A673 (cell line): ENCODE data around the gene IMMP2L. TPM values are rescaled to one million over a fixed set of nuclear protein-coding genes. Genes with fewer than 3 reads are reported as not detected.

Source experiments
- BruUV-seq: library from RNA; stranded (reverse); fragments of 400-500 nt; replicated peaks from 2 replicates; lab custom pipeline; 2021; lab: Mats Ljungman, UMichigan
- CTCF ChIA-PET: fragments of 300-600 bp; sonication (Branson Sonifier 250); formaldehyde crosslinking; loops from one replicate; lab custom pipeline; 2022; ENCODE audit warnings: antibody characterized with exemption; lab: Charles Lee
- POLR2A ChIA-PET: fragments of 300-600 bp; sonication (Branson Sonifier 250); formaldehyde crosslinking; loops from one replicate; lab custom pipeline; 2022; ENCODE audit warnings: antibody characterized with exemption; ENCODE audit not compliant: low non-redundant PET; lab: Charles Lee
- DNase-seq: peaks from one replicate; pipeline ENCODE4 v3.0.0-alpha.2; 2015; ENCODE audit warnings: low spot score
- H3K27ac ChIP-seq: fragments of 200-600 bp; sonication (generic); 2 replicates; pipeline ENCODE4 v1.5.1; 2016; ENCODE audit warnings: mixed run types, low read depth, mild to moderate bottlenecking, mixed read lengths, antibody characterized with exemption, low read length; ENCODE audit not compliant: poor library complexity, severe bottlenecking
- H3K27me3 ChIP-seq: fragments of 200-600 bp; sonication (generic); replicated peaks from 2 replicates; pipeline ENCODE4 v1.6.1; 2017; ENCODE audit warnings: mixed run types, low read depth, mild to moderate bottlenecking, mixed read lengths, antibody characterized with exemption, low read length; ENCODE audit not compliant: insufficient read depth, poor library complexity
- H3K36me3 ChIP-seq: fragments of 200-600 bp; sonication (generic); 2 replicates; pipeline ENCODE4 v1.6.1; 2016; ENCODE audit warnings: mixed run types, mild to moderate bottlenecking, mixed read lengths, antibody characterized with exemption, low read length; ENCODE audit not compliant: insufficient read depth, poor library complexity, severe bottlenecking
- H3K4me1 ChIP-seq: fragments of 200-600 bp; sonication (generic); 2 replicates; pipeline ENCODE4 v1.6.1; 2017; ENCODE audit warnings: mixed run types, mild to moderate bottlenecking, mixed read lengths, antibody characterized with exemption, low read length; ENCODE audit not compliant: insufficient read depth, poor library complexity, severe bottlenecking
- H3K4me3 ChIP-seq: fragments of 200-600 bp; sonication (generic); 2 replicates; pipeline ENCODE4 v1.5.1; 2016; ENCODE audit warnings: low read depth, mixed run types, mild to moderate bottlenecking, mixed read lengths, low read length; ENCODE audit not compliant: poor library complexity, severe bottlenecking
- H3K9me3 ChIP-seq: fragments of 200-600 bp; sonication (generic); 2 replicates; pipeline ENCODE4 v1.6.1; 2016; ENCODE audit warnings: mixed run types, low read depth, mild to moderate bottlenecking, mixed read lengths, antibody characterized with exemption, low read length; ENCODE audit not compliant: poor library complexity, severe bottlenecking
- EZH2 ChIP-seq: fragments of 200-600 bp; sonication (generic); IDR thresholded peaks from 2 replicates; pipeline ENCODE4 v1.6.1; 2017; ENCODE audit warnings: borderline replicate concordance, low read depth, mild to moderate bottlenecking, mixed read lengths, antibody characterized with exemption, low read length; ENCODE audit not compliant: poor library complexity, severe bottlenecking
- intact Hi-C: fragments of 100-400 bp; cut with micrococcal nuclease; formaldehyde crosslinking; loops from one replicate; pipeline ENCODE4 v1.10.0; 2022; ENCODE audit not compliant: unreplicated experiment
- total RNA-seq: library from RNA; stranded (reverse); gene quantifications from 2 replicates; pipeline ENCODE4 v1.2.3, GENCODE V29; 2021
- TF ChIP-seq, protein P1 (sequence below): fragments of 300-800, 200-600 bp; sonication (generic); conservative IDR thresholded peaks from 2 replicates; pipeline ENCODE4 v1.5.1; 2017; ENCODE audit warnings: low read depth, mild to moderate bottlenecking, antibody characterized with exemption, low read length, moderate library complexity, mixed read lengths

The IMMP2L gene
- total RNA-seq, 1 experiment from 2014 or later, result 10.0 TPM

DNA sequence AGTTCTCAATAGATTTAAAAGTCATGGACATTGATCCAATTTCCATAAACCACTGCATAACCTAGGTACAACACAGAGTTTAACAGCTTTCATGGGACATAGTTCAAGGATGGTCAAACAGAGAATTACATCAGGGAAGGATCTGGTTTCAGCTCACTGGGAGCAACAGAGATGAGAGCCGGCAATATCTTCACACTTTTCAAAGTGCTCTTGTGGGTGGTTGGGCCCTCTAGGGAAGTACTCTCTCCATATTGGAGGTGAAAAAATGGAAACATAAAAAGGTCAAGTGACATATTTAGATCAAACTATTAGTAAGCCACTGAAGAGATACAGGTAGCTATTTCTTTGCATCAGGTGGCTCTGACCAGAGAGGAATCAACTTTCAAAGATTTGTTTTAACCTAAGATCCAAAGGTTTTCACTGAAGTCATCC is 533.1 kb downstream of the IMMP2L start:
- H3K27me3 ChIP-seq, result no peaks in the 10 kb centered on the region
- no peaks in the 10 kb centered on the region for H3K9me3 ChIP-seq
- peaks cover 40% of the 10 kb centered on the region for H3K4me1 ChIP-seq
- intact Hi-C loops, result no loop called here
- no peaks in the 10 kb centered on the region for H3K36me3 ChIP-seq
- ChIA-PET POLR2A (no interaction called here), CTCF (no interaction called here)
- TF ChIP-seq, protein P1, sequence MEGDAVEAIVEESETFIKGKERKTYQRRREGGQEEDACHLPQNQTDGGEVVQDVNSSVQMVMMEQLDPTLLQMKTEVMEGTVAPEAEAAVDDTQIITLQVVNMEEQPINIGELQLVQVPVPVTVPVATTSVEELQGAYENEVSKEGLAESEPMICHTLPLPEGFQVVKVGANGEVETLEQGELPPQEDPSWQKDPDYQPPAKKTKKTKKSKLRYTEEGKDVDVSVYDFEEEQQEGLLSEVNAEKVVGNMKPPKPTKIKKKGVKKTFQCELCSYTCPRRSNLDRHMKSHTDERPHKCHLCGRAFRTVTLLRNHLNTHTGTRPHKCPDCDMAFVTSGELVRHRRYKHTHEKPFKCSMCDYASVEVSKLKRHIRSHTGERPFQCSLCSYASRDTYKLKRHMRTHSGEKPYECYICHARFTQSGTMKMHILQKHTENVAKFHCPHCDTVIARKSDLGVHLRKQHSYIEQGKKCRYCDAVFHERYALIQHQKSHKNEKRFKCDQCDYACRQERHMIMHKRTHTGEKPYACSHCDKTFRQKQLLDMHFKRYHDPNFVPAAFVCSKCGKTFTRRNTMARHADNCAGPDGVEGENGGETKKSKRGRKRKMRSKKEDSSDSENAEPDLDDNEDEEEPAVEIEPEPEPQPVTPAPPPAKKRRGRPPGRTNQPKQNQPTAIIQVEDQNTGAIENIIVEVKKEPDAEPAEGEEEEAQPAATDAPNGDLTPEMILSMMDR, result no peak
- no peak for TF ChIP-seq EZH2
- no peak overlapping the region for H3K4me3 ChIP-seq
- no peak for DNase-seq
- no peak overlapping the region for H3K27ac ChIP-seq
- BruUV-seq, result no TSS peak

DNA sequence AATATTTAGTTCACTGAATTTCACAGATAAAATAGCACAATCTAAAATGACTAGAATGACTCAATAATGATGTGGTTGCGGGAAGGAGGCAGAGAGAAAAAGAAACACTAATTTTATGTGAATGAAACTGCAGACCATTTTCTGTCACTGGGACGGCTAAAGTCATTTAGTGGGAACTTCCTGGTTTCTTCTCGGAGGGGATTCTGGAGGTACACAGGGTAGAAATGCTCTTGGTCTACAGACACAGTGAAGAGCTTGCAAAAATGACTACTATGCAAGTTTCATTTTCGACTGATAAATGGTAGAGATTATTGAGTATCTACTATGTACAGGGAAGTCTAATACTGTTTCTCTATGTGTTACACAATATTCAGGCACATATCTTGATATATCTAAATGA is 534.9 kb downstream of the IMMP2L start:
- H3K36me3 ChIP-seq, result no peaks in the 10 kb centered on the region
- DNase-seq, result no peak
- no TSS peak for BruUV-seq
- no peak overlapping the region for H3K4me3 ChIP-seq
- TF ChIP-seq, protein P1, result no peak
- no peak for TF ChIP-seq EZH2
- no peak overlapping the region for H3K27ac ChIP-seq
- ChIA-PET CTCF (no interaction called here), POLR2A (no interaction called here)
- H3K9me3 ChIP-seq, result no peaks in the 10 kb centered on the region
- peaks cover 40% of the 10 kb centered on the region for H3K4me1 ChIP-seq
- intact Hi-C loops, result no loop called here
- H3K27me3 ChIP-seq, result no peaks in the 10 kb centered on the region

DNA sequence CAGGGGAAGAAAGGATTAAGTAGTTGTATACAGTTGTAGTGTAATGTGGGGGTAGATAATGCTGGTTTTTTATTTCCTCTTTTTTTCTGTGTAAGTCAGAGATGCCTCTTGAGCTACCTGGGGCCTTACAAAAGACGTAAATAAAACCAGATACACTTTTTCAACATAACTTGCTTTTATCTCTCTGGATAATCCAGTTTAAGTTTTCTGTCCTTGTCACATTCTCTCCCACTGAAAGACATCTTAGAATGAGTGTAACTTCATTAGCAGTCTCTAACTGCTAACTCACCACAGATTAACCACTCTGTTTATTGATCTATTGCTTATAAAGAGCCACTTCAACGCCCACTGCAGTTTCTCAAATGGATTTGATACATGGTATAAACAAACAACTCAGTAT is 535.5 kb downstream of the IMMP2L start:
- ChIA-PET CTCF (no interaction called here), POLR2A (no interaction called here)
- H3K27ac ChIP-seq, result no peak overlapping the region
- H3K4me1 ChIP-seq, result peaks cover 40% of the 10 kb centered on the region
- no peaks in the 10 kb centered on the region for H3K27me3 ChIP-seq
- no peak for DNase-seq
- BruUV-seq, result no TSS peak
- H3K9me3 ChIP-seq, result no peaks in the 10 kb centered on the region
- intact Hi-C loops, result no loop called here
- no peaks in the 10 kb centered on the region for H3K36me3 ChIP-seq
- no peak overlapping the region for H3K4me3 ChIP-seq
- no peak for TF ChIP-seq EZH2

DNA sequence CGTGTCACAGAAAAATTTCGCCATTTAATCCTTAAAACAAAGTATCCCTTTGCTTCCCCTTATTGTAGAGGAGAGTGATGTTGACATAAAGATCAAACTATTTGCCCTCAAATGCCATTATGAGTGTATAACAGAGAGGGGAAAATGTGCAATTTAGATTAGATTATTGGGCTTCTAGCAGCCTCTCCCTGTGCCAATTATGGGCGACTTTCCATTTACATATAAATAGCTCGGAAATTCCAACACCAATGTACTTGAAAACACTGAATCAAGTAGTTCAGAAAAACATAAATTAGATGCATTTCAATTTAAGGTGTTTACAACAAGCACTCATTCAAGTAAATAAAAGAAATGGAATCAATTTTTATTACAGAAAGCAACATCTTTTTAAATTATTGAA is 535.9 kb downstream of the IMMP2L start:
- DNase-seq, result peak; percentile 39
- no peaks in the 10 kb centered on the region for H3K36me3 ChIP-seq
- H3K9me3 ChIP-seq, result no peaks in the 10 kb centered on the region
- POLR2A ChIA-PET, result no interaction called here
- intact Hi-C loops, result no loop called here
- CTCF ChIA-PET, result interaction anchor here (0.5 kb wide), 1 partner anchor 501 kb away, joined by 3 read pairs; no protein-coding TSS in a partner anchor
- no peak overlapping the region for H3K27ac ChIP-seq
- no peak overlapping the region for H3K4me3 ChIP-seq
- peaks cover 40% of the 10 kb centered on the region for H3K4me1 ChIP-seq
- no peaks in the 10 kb centered on the region for H3K27me3 ChIP-seq
- TF ChIP-seq, protein P1, result no peak
- TF ChIP-seq EZH2, result no peak
- BruUV-seq, result no TSS peak
